AG04450 (cell line): ENCODE measurements around the gene MTUS2. TPM values are rescaled to one million over a fixed set of nuclear protein-coding genes. Genes with fewer than 3 reads are reported as not detected.

ENCODE experiments used
- CTCF ChIA-PET: fragments of 300-600, 350-600 bp; formaldehyde crosslinking; extraction: SDS; loops from one replicate; lab custom pipeline; 2022; ENCODE audit warnings: antibody characterized with exemption, inconsistent platforms; lab: Charles Lee
- POLR2A ChIA-PET: fragments of 350-600 bp; formaldehyde crosslinking; extraction: SDS; loops from one replicate; lab custom pipeline; 2021; ENCODE audit warnings: antibody characterized with exemption, inconsistent platforms; lab: Yijun Ruan, JAX
- DNase-seq: peaks from one replicate; pipeline ENCODE4 v3.0.0-alpha.2; 2011; ENCODE audit warnings: low read depth, low spot score
- H3K27ac ChIP-seq: one replicate; pipeline ENCODE4 v1.5.1; 2012; ENCODE audit warnings: low read depth, low read length, control low read depth
- H3K27me3 ChIP-seq: one replicate; pipeline ENCODE4 v1.6.0; 2012; ENCODE audit warnings: low read length; ENCODE audit not compliant: control insufficient read depth, insufficient read depth
- H3K4me3 ChIP-seq: 2 replicates; pipeline ENCODE4 v1.5.1; 2011; ENCODE audit warnings: mild to moderate bottlenecking, low read depth, low read length, control low read depth
- H3K9me3 ChIP-seq: 2 replicates; pipeline ENCODE4 v1.5.1; 2012; ENCODE audit warnings: low read length; ENCODE audit not compliant: control insufficient read depth, insufficient read depth
- polyA plus RNA-seq: library from polyadenylated mRNA; depleted of rRNA; stranded (reverse); fragments of >200 nt; gene quantifications from 2 replicates; pipeline ENCODE4 v1.2.3, GENCODE V29; 2011
- TF ChIP-seq, protein P1 (sequence below): IDR thresholded peaks from 2 replicates; pipeline ENCODE4 v1.5.1; 2011; ENCODE audit warnings: low read depth, low read length, control low read depth, inconsistent platforms

The MTUS2 gene
- polyA plus RNA-seq, 1 experiment: 0.02 TPM

DNA sequence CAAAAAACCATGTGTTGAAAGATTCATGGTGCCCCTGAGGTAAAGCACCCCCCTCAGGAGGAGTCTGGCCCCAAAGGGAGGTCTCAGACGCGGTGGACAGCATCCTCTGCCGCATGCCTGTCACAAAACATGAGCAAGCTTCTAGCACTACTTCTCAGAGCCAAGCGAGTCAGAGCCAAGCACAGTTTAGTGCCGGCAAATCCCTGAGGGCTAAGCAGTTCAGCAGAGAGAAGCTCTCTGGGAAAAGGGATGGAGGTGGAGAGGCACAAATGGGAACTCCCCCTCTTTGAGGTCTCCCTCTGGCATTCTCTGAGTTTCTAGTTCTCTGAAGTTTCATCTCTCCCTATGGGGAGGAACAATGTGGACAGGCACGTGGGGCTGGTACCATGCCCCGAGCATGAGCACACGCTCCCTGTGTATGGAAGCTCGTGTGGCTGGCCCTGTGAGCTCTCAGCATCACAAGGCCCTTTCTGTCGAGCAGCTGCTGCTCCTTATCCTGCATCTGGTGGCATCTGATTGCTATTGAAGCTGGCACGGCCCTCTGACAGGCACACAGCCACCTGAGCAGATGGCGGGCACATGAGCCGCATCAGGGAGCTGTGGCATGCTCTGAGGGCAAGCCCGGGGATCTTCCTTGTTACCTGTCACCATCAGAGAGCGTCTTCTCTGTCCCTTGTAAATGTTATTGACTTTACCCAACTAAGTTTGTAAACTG, 450.3 kb downstream of the MTUS2 start:
- H3K27ac ChIP-seq: no peak overlapping the region
- TF ChIP-seq, protein P1, sequence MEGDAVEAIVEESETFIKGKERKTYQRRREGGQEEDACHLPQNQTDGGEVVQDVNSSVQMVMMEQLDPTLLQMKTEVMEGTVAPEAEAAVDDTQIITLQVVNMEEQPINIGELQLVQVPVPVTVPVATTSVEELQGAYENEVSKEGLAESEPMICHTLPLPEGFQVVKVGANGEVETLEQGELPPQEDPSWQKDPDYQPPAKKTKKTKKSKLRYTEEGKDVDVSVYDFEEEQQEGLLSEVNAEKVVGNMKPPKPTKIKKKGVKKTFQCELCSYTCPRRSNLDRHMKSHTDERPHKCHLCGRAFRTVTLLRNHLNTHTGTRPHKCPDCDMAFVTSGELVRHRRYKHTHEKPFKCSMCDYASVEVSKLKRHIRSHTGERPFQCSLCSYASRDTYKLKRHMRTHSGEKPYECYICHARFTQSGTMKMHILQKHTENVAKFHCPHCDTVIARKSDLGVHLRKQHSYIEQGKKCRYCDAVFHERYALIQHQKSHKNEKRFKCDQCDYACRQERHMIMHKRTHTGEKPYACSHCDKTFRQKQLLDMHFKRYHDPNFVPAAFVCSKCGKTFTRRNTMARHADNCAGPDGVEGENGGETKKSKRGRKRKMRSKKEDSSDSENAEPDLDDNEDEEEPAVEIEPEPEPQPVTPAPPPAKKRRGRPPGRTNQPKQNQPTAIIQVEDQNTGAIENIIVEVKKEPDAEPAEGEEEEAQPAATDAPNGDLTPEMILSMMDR: no peak
- CTCF ChIA-PET: no interaction called here
- H3K27me3 ChIP-seq: no peaks in the 10 kb centered on the region
- DNase-seq: no peak
- peaks cover 25% of the 10 kb centered on the region for H3K9me3 ChIP-seq
- H3K4me3 ChIP-seq: no peak overlapping the region
- POLR2A ChIA-PET: no interaction called here

DNA sequence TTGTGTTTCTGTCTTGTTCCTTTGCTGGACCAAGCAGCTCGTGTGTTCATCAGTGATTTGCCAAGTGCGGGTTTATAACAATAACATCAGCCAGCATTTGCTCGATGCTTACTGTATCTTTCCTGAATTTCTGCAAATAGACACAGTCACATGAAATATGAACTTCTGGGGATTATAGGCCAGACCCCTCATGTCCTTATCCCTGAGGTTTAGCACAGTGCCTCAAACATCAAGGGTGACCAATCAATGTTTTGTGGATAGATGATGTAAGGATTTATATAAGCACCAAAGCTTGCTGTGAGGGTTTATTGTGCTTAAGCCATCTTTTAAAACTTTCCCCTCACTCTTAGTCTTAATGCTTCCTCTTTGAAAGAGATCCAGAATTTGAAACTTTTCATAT, 451.5 kb downstream of the MTUS2 start:
- DNase-seq: no peak
- H3K27ac ChIP-seq: no peak overlapping the region
- ChIA-PET CTCF (no interaction called here), POLR2A (no interaction called here)
- no peaks in the 10 kb centered on the region for H3K27me3 ChIP-seq
- TF ChIP-seq, protein P1: no peak
- no peak overlapping the region for H3K4me3 ChIP-seq
- H3K9me3 ChIP-seq: peaks cover 20% of the 10 kb centered on the region

DNA sequence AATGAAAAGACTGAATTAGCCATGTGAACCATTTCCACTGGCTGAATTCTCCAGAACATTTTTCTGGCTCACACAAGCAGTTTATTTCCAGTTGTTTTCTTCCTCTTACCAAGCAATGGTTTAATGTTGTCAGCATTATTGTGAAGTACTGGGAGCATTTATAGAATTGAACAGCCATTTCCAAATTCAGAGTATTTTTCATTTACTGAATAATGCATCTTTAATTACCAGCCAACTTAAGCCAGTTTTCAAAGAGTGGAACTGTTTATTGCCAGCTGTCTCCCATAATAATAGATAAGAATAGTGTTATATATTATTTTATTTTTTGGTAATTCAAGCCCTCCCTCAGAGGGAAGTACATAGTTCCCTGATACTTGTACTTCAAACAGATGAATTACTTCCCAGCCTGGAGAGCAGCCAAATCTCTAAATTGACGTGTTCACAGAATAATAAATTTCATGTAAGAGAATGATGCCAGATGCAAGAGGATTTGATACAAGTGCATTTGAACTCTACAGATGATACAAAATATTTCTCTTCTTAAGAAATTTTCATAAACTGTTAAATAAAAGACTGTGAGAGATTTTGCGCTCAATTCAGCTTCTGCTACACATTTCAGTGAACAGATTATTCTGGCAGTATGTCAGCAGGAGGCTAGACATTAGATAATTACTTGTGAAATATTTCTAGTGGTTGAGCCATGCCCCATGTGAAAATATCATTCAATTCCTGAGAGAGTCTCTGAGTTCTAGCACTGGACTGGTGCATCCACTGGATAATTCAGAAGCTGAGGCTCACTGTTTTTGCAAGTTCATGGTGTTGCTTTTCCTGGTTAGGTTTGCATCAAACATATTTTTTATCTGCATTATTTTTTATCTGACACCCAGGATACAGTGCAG, 459.5 kb downstream of the MTUS2 start:
- ChIA-PET CTCF (no interaction called here), POLR2A (no interaction called here)
- no peak for DNase-seq
- TF ChIP-seq, protein P1: no peak
- Histone ChIP-seq H3K4me3 (no peak overlapping the region), H3K9me3 (peaks cover 7% of the 10 kb centered on the region), H3K27ac (no peak overlapping the region), H3K27me3 (no peaks in the 10 kb centered on the region)

DNA sequence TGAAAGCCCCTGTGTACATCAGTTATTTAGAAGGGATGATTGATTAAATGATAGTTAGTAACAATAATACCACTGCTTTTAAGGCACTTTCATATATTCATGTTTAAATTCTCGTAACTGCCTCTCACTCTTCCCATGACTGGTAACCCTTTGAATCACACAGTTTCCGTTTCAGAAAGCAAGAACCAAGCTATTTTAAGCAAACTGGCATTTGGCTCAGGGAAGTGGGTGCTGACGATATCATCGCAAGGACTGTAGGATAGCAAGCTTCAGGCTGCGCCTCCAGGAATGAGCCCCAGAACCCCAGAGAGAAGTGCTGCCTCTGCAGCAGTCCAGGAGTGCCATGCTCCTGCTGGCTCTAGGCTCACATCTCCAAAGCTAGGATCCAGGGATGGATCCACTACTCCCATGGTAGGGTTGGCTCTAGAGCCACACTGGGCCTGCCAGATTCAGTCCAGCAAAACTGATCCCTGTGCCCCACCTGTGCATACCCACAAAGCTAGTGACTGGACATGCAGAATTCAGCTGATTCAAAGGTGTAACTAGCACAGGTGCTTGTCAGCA, 461.9 kb downstream of the MTUS2 start:
- no peak for DNase-seq
- CTCF ChIA-PET: no interaction called here
- Histone ChIP-seq H3K27ac (no peak overlapping the region), H3K4me3 (no peak overlapping the region), H3K9me3 (peaks cover 7% of the 10 kb centered on the region), H3K27me3 (no peaks in the 10 kb centered on the region)
- POLR2A ChIA-PET: no interaction called here
- TF ChIP-seq, protein P1: no peak
